Jurkat, Clone E6-1 (cell line): ENCODE measurements around the gene TRIM44. TPM values are rescaled to one million over a fixed set of nuclear protein-coding genes. Genes with fewer than 3 reads are reported as not detected.

ENCODE experiments used
- DNase-seq: peaks from one replicate; pipeline ENCODE4 v3.0.0-alpha.2; 2011; ENCODE audit warnings: low read depth, low spot score
- H3K4me3 ChIP-seq: 2 replicates; pipeline ENCODE4 v1.5.1; 2011; ENCODE audit warnings: mild to moderate bottlenecking, low read length, control low read depth, moderate library complexity
- polyA plus RNA-seq: library from polyadenylated mRNA; unstranded; fragments of >200 nt; gene quantifications from one replicate; pipeline ENCODE4 v1.2.1, GENCODE V29; 2012; ENCODE audit warnings: missing spikeins; ENCODE audit not compliant: insufficient read length, insufficient read depth

The TRIM44 gene, protein sequence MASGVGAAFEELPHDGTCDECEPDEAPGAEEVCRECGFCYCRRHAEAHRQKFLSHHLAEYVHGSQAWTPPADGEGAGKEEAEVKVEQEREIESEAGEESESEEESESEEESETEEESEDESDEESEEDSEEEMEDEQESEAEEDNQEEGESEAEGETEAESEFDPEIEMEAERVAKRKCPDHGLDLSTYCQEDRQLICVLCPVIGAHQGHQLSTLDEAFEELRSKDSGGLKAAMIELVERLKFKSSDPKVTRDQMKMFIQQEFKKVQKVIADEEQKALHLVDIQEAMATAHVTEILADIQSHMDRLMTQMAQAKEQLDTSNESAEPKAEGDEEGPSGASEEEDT
- 30.2 TPM for polyA plus RNA-seq

DNA sequence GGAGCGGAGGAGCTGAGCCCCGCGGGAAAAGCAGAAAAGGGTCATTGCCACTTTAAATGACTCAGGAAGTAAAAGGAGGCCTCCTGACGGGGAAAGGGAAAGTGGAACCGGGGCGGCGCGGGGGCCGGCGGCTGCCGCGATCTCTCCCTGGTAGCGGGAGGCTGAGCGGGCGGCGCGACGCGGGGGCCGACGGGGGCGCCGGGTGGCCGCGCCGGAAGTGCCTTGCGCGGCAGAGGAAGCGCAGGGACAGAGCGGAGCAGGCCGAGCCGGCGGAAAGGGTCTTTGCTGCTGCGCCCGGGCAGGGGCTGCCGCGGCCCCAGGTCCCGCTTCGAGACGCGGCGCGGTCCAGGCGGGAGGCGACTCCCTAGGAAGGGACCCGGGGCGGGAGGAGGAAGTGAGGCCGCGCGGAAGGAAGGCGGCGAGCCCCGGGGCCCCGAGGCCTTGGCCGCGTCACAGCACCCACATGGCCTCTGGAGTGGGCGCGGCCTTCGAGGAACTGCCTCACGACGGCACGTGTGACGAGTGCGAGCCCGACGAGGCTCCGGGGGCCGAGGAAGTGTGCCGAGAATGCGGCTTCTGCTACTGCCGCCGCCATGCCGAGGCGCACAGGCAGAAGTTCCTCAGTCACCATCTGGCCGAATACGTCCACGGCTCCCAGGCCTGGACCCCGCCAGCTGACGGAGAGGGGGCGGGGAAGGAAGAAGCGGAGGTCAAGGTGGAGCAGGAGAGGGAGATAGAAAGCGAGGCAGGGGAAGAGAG lies at the start of gene TRIM44:
TRIM44 (plus strand) TSS at position 127 of the 759 bp plus-strand sequence; CDS start at position 464, 337 bp downstream.
- DNase-seq: peak; percentile 46
- peak within 1 kb of the TSS; percentile 55 for H3K4me3 ChIP-seq

DNA sequence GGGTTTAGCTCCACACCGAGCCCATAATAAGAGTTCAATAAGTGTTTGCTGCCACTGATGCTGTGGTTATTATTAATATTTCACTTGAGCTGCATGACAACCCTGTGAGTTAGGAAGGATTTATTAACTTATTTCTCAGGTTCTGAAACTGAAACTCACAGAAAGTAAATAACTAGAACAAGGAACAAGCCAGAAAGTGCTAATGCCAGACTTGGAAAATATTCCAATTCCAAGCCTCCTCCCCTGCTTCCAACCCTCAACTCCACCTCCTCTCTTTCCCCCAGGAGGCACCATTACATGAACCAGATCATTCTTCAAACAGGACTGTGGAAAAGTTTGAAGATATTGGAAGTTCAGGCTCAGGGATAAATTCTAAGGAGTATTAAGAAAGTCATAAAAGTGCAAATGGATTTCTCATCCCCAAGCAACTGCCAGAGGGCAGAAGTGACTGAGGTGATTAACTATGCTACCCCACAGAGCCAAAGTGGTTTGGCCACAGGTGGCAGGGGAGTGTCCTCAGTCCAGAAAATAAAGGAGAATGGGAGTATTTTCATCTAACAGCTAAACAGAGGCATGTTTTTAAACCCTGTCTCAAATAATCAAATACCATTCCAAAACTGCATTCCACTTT lies 47.5 kb upstream of the TRIM44 start:
- no peak for DNase-seq
- H3K4me3 ChIP-seq: no peak overlapping the region

DNA sequence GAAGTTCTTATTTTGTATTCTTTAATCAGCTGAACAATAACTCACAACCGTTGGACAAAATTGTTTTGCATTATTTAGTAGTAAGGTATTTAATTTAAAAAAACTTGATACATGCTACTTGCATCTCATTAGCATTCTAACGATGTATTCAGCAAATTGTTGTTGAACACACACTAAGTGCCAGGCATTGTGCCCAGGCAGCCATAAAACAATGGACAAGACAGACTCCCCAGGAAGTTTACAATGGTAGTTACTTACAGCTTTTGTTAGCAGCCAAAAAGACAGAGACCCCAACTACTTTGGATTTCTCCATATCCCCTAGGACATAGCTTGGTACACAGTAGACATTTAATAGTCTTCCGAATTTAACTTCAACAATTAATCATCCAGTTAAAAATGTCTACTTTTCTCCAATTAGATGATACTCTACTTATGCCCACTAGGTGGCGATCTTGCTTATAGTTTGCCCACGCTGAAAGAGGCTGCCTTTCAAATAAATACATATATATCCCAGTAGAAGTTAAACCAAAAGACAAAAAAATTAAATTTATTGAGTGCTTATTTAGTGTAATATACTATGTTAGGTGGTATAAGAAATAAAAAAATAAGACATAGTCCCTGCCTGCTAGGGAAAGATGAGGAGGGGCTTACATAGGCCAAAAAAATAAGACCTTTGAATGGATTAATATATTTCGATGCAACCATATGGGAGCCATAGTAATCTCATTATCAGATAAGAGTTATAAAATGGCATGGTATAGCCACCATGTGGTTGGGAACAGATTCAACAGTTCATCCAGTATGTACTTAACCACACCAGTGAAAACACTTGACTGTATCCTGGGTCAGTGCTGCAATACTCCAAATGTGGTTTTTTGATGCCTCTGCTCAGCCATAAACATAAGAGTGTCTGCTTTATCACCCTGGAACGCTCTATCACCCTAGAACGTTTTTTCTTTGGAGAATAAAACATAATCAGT lies 46.4 kb upstream of the TRIM44 start:
- no peak overlapping the region for H3K4me3 ChIP-seq
- DNase-seq: peak; percentile 38

DNA sequence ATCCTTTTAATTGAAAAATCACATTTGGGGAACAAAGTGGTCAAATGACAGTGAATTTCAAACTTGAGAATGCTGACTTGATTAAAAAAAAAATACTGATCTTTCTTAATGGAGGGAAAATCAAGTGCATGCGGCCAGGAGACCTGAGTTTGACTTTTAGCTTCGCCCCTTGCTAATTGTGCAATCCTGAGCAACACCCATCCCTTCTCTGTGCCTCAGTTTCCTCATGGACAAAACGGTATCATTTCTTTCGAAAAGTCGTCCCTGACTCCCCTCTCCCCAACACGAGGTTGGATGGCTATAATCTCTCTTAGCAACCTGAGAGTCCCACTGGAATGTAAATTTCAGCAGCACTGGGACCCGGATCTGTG lies 45.3 kb upstream of the TRIM44 start:
- DNase-seq: no peak
- H3K4me3 ChIP-seq: no peak overlapping the region

DNA sequence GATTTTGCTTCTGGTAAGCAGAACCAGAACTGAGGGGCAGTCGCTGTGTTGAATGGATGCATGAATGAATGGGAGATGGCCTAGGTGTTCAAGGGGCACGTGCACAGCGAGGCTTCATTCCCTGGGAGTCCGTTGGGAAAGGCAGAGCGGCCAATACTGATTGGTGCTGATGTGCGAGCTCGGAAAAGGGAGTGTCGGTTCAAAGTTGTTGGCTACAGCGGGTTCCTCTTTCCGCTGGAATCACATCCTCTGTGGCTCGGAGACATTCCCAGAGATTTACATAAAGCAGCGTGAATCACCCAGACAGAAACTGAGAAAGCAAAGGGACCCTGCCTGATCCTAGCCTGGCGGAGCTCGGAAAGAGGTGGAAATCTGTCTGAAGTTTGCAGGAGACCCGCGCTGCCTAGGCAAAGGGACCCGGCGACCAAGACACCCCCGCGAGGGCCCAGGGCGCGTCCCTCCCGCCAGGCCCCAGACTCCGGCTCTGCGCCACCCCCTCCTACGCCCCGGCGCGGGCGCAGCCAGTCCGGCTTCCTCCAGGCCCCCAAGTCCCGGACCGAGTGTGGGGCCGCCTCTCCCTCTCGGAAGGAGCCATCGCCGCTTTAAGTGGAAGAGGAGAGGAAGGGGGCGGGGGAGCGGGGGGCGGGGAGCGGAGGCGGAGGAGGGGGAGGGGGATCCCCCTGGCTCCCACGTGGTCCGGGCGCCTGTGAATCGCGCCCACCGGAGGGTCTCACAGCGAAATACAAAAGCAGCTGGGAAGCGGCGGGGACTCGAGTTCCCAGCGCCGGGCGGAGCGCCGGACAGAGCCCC lies 44.7 kb upstream of the TRIM44 start, which contains the start of gene FJX1:
FJX1 (plus strand) TSS at position 774 of the 810 bp plus-strand sequence. CDS start 177 bp downstream, outside the sequence.
- DNase-seq: peak; percentile 18
- H3K4me3 ChIP-seq: peak within 1 kb of the TSS; percentile 27

DNA sequence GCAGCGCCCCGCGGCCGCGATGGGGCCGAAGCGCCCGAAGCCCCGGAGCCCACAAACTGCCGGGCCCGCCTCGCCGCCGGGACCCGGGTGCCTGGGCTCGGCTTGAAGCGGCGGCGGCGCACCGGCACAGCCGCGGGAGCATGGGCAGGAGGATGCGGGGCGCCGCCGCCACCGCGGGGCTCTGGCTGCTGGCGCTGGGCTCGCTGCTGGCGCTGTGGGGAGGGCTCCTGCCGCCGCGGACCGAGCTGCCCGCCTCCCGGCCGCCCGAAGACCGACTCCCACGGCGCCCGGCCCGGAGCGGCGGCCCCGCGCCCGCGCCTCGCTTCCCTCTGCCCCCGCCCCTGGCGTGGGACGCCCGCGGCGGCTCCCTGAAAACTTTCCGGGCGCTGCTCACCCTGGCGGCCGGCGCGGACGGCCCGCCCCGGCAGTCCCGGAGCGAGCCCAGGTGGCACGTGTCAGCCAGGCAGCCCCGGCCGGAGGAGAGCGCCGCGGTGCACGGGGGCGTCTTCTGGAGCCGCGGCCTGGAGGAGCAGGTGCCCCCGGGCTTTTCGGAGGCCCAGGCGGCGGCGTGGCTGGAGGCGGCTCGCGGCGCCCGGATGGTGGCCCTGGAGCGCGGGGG lies 44.0 kb upstream of the TRIM44 start:
- peak overlapping the region; percentile 27; the same call in 1 of the 2 replicates for H3K4me3 ChIP-seq
- no peak for DNase-seq

DNA sequence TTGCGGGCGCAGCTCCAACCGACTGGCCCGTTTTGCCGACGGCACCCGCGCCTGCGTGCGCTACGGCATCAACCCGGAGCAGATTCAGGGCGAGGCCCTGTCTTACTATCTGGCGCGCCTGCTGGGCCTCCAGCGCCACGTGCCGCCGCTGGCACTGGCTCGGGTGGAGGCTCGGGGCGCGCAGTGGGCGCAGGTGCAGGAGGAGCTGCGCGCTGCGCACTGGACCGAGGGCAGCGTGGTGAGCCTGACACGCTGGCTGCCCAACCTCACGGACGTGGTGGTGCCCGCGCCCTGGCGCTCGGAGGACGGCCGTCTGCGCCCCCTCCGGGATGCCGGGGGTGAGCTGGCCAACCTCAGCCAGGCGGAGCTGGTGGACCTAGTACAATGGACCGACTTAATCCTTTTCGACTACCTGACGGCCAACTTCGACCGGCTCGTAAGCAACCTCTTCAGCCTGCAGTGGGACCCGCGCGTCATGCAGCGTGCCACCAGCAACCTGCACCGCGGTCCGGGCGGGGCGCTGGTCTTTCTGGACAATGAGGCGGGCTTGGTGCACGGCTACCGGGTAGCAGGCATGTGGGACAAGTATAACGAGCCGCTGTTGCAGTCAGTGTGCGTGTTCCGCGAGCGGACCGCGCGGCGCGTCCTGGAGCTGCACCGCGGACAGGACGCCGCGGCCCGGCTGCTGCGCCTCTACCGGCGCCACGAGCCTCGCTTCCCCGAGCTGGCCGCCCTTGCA lies 43.3 kb upstream of the TRIM44 start:
- DNase-seq: no peak
- peak overlapping the region; percentile 11; the same call in 1 of the 2 replicates for H3K4me3 ChIP-seq

DNA sequence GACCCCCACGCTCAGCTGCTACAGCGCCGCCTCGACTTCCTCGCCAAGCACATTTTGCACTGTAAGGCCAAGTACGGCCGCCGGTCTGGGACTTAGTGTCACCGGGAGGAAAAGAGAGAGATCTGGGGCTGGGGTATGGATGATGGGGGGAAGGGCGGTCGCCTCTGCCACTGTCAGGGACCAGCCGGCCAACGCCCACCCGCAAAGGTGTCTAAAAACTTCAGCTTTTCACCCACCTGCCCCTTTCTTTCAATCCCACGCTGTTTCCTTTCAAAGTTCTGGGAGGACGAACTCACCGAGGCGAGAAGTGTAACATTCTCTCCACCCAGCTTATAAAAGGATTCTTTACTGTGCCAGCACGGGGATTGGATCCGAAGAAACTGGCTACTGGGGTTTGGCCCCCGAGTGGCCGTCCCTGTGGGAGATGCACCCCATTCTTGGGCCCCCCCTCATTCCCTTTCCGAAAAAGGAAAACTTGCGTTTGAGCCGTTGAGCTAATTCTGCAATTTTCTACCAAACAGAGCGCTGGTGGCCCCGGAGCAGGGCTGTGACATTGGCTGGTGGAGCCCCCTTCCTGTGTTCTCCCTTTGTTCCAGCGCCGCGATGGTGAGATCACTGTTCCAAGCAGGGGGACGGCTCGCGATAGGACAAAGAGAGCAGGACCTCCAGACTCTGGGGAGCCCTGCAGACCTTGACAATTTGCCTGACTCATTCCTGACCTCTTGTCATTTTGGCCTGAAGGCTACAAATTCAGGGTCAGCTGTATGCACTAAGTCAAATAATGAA lies 42.5 kb upstream of the TRIM44 start:
- H3K4me3 ChIP-seq: no peak overlapping the region
- no peak for DNase-seq

DNA sequence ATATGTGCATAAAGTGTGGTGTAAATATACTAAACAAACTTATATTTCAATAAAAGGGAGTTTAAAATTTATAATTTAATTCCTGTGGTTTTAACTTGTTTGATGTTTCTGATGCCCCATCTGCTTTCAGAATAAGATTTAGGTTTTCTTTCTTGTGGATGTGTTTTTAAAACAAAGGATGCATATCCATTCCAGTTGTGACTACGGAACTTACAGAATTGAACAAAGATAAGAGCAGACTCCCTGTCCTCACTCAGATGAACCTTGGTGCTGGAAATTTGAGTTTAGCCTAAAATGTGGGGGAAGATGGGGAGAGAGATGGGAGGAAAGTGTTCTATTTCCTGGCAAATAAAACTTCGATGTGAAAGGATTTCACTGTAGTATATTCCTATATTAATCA lies 41.8 kb upstream of the TRIM44 start:
- DNase-seq: no peak
- no peak overlapping the region for H3K4me3 ChIP-seq

DNA sequence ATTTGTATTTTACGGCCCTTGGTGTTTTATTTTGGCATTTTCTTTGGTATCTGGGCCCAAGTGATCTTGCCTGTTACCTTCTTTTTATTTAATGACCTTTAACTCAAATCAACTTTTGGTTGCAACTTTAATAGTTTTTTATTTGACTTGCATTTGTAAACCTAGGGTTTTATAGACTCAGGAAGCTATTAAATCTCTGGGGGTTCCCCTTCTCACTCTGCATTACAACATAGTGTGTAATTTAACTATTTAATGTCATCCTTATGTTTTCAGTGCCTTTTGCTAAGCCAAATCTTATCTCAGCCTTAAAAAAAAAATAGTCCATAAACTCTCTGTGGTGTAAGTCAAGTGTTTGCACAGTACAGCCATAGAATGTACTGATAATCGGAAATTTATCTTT lies 41.0 kb upstream of the TRIM44 start:
- H3K4me3 ChIP-seq: no peak overlapping the region
- DNase-seq: no peak

DNA sequence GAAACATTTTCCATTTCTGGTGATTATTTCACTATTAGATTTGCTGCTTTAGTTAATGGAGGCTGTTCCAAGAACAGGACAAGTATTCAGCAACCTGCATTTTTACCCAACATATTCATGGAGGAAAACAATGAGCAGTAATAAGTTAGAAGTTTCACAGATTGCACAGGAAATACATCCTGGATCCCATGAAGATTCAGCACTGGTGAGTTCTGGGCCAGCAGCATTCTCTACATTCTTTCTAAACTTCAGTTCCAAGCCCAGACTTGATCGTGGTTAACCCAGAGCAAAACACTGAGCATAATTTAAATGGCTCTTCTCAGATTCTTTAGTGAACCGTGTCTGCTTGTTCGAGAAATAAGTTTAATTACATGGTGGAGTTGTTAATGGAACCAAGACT lies 40.5 kb upstream of the TRIM44 start:
- no peak for DNase-seq
- no peak overlapping the region for H3K4me3 ChIP-seq

DNA sequence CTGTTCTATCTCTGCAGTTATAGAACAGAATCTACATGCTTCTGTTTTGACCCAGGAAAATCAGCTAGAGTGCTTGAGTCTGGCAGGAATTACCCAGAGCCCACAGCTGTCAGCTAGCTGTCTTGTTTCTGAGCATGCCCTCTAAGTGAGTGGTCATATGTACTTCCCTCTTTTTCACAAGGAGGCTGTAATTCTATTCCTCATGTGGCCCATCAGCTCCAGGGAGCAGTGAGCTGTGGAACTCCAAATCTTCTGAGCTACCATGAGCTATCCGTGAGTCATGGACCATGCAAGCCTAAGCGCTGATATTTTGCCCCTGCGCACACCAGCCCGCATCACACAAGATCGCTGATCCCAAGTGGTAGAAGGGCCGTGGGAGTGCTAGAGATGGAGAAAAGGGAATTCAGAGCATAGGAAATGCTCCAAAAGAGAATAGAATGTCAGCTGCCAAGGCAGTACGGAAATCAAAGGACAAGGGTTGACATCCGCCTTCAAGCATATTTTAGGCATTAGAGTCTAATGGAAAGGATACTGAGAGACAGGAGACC lies 38.9 kb upstream of the TRIM44 start:
- DNase-seq: no peak
- H3K4me3 ChIP-seq: no peak overlapping the region

DNA sequence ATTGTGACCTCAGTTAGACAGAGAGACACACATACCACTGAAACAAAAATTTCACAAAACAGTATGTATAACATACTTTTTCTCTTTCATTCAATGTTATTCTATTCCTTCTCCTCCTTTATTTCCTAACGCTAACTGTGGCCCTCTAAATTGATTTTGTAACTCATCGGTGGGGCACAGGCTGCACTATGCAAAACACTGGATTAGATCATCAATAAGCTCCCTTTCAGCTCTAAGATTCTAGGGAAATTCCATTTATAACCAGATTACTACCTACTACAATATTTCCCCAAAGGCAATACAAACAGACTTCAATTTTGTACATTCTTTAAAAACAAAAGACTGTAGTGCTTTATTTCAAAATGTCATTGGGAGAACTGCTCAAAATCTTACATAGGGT lies 38.3 kb upstream of the TRIM44 start:
- no peak for DNase-seq

DNA sequence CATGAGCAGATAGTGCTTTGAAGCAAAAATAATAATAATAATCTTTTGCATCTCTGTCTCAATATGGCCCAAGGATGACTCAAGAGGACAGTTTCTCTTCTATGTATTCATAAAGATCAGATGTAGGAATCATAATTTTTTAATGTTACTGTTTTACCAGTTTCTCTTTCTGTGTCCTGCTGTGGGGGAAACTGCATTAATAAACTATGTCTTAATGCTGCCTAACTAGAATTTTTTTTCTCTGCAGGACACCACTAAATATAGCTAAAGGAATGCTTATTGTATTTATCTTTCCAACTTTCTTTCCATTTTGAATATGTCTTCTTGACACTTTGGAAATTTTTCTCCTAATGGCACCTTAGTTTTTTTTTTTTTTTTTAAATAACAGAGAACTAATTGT lies 37.8 kb upstream of the TRIM44 start:
- H3K4me3 ChIP-seq: no peak overlapping the region

More for the DNA sequence above, 38.3 kb upstream of the TRIM44 start:
- no peak overlapping the region for H3K4me3 ChIP-seq

DNA sequence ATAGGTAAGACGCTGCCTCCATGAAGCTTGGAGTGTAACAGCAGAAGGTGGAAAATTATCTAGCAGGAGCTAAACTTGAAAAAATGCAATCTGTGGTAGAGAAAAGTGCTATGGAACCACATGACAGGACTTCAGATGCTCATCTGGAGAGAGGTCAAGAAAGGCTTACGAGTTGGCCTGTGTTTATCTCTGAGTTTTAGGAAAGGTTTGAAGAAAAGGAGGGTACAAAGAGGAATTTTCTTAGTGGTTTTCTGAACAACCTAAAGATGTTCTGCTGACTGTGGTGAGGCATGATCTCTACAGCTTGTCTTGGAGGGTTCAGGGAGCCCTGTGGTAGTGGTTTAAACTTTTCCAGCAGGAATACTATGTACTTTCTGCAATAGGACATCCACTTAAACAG lies 36.1 kb upstream of the TRIM44 start:
- DNase-seq: no peak
- no peak overlapping the region for H3K4me3 ChIP-seq

More for the DNA sequence above, 37.8 kb upstream of the TRIM44 start:
- DNase-seq: no peak

DNA sequence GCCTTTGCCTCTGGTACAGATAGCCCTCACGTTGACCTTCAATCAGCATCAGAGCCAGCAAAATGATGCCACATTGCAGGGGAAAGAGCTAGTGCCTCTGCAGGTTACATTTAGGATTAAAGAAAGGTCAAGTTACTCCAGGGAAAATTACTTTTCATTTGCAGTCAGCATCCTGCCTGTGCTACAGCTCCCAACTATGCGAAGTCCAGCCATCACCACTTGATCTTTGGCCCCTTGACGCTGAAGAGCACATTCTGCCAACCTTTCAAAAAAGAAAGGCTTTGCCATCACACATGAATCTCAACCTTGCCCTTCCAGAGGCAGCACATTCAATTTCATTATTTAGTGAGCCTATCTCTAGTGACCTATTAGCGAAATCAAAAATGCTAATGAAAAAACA lies 33.1 kb upstream of the TRIM44 start:
- no peak for DNase-seq
- H3K4me3 ChIP-seq: no peak overlapping the region
